Activated naive CD4-positive, alpha-beta T cell treated with anti-CD3 and anti-CD28 coated beads, Interleukin-2, amount 50 U/mL, for 24 hours (primary cell): ENCODE data around the gene HIBCH.
"Not testable (repeated sequence)": the region's sequence is repeated elsewhere in the genome, so short reads cannot be mapped to it uniquely, and the experiment has no call there.

Source experiments
- H3K27ac Mint-ChIP-seq: one replicate; pipeline ENCODE4 v1.8.0; 2021; ENCODE audit warnings: mild to moderate bottlenecking, mixed read lengths
- H3K27me3 Mint-ChIP-seq: one replicate; pipeline ENCODE4 v1.8.0; 2021; ENCODE audit warnings: mixed read lengths
- H3K36me3 Mint-ChIP-seq: one replicate; pipeline ENCODE4 v1.8.0; 2021; ENCODE audit warnings: mixed read lengths
- H3K4me1 Mint-ChIP-seq: one replicate; pipeline ENCODE4 v1.8.0; 2021; ENCODE audit warnings: mixed read lengths
- H3K4me3 Mint-ChIP-seq: one replicate; pipeline ENCODE4 v1.8.0; 2021; ENCODE audit warnings: mild to moderate bottlenecking, mixed read lengths
- H3K9me3 Mint-ChIP-seq: one replicate; pipeline ENCODE4 v1.8.0; 2021; ENCODE audit warnings: mixed read lengths

Gene HIBCH, protein sequence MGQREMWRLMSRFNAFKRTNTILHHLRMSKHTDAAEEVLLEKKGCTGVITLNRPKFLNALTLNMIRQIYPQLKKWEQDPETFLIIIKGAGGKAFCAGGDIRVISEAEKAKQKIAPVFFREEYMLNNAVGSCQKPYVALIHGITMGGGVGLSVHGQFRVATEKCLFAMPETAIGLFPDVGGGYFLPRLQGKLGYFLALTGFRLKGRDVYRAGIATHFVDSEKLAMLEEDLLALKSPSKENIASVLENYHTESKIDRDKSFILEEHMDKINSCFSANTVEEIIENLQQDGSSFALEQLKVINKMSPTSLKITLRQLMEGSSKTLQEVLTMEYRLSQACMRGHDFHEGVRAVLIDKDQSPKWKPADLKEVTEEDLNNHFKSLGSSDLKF

DNA sequence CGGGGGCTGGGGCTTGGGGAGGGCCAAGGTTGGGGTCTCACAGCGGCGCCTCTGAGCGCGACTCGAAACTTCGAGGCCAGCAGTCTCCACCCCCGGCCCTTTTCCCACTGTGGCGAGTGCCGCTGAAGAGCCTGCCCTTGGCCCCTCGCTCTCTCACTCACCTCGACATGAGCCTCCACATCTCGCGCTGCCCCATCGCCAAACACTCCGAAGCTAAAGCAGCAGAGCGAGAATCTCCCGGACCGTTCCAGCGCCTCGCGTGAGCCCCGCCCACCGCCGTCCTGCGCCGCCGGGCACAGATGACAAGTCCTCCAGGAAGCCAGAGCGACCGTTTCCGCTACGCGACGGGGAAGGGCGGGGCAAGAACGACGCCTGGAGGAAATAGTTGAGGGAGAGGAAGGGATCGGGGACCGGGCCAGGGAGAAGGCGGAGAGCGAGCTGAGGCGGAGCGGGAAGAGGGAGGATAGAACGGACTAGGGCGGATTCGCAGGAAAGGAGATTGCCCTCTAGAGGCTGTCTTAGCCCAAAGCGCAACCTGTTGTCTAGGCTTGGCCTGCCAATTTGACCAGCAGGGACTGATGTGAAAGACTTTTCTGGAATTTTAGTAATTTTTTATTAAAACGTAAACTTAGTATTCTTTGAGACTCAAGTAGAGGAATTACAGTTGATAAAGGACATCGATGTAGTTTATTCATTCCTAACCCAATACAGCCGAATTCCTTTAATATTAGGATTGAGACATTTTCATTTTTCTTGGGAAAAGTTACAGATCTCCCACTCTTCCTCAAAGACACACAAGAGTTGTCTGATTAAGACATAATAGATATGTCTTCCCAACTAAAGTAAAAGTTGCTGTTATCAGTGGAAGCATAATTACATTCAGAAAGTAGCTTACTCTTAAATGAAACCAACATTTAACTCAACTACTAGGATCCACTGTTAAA lies at the start of gene HIBCH:
HIBCH (minus strand) TSS at position 272 of the 944 bp plus-strand sequence; CDS start at position 196, 76 bp downstream.
- Mint-ChIP-seq H3K4me1 (peaks cover 53% of the 10 kb centered on the region), H3K36me3 (peaks cover 6% of the 10 kb centered on the region), H3K9me3 (no peaks in the 10 kb centered on the region), H3K27me3 (no peaks in the 10 kb centered on the region), H3K4me3 (peak within 1 kb of the TSS; percentile 93), H3K27ac (peak within 1 kb of the TSS; percentile 95)

GRCh38 chr2:190367091-190367490 lies 47.5 kb upstream of the HIBCH start:
- H3K27ac Mint-ChIP-seq = no peak overlapping the region
- H3K27me3 Mint-ChIP-seq = no peaks in the 10 kb centered on the region
- H3K4me3 Mint-ChIP-seq = no peak overlapping the region
- peaks cover 5% of the 10 kb centered on the region for H3K36me3 Mint-ChIP-seq
- no peaks in the 10 kb centered on the region for H3K9me3 Mint-ChIP-seq
- peaks cover 6% of the 10 kb centered on the region for H3K4me1 Mint-ChIP-seq

DNA sequence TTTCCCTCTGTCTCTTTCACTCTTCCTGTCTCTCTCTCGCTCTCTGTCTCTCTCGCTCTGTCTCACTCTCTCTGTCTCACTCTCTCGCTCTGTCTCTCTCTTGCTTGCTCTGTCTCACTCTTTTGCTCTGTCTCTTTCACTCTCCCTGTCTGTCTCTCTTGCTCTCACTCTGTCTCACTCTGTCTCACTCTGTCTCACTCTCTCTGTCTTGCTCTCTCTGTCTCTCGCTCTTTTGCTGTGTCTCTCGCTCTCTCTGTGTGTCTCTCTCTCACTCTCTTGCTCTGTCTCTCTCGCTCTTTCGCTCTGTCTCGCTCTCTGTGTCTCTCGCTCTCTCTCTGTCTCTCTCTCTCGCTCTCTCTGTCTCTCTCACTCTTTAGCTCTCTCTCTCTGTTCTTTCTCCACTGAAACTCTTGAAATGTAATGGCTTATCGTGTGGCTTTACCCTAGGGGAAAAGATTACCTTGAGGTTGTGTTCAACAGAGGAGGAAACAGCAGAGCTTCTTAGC lies 46.7 kb upstream of the HIBCH start:
- Mint-ChIP-seq H3K4me1 (peaks cover 10% of the 10 kb centered on the region), H3K9me3 (no peaks in the 10 kb centered on the region), H3K27ac (no peak overlapping the region), H3K36me3 (peaks cover 6% of the 10 kb centered on the region), H3K4me3 (no peak overlapping the region), H3K27me3 (no peaks in the 10 kb centered on the region)

- H3K36me3 Mint-ChIP-seq = peaks cover 6% of the 10 kb centered on the region
- H3K4me3 Mint-ChIP-seq = no peak overlapping the region
- H3K27ac Mint-ChIP-seq = no peak overlapping the region
- H3K27me3 Mint-ChIP-seq = no peaks in the 10 kb centered on the region
- peaks cover 17% of the 10 kb centered on the region for H3K4me1 Mint-ChIP-seq
- H3K9me3 Mint-ChIP-seq = no peaks in the 10 kb centered on the region
These were observed 46.0 kb upstream of the HIBCH start for GRCh38 chr2:190365499-190366204.

DNA sequence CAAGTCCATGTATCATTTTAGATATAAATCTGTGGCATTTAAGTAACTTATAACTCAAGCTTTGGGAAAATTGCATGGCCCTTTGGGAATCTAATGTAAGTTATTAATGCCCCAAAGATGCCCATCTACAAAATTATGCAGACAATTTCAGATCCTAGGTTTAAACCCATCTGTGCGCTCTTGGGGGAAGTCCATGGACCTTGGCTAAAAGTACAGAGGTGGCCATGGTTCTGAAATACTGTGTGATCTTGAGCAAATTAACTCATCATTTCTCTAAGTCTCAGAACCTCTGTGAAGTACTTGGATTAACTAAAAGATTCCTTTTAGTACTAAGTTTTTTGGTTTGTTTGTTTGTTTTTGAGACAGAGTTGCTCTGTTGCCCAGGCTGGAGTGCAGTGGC lies 43.3 kb upstream of the HIBCH start:
- Mint-ChIP-seq H3K36me3 (peaks cover 6% of the 10 kb centered on the region), H3K4me1 (peaks cover 37% of the 10 kb centered on the region), H3K27ac (no peak overlapping the region), H3K27me3 (no peaks in the 10 kb centered on the region), H3K4me3 (no peak overlapping the region), H3K9me3 (no peaks in the 10 kb centered on the region)

DNA sequence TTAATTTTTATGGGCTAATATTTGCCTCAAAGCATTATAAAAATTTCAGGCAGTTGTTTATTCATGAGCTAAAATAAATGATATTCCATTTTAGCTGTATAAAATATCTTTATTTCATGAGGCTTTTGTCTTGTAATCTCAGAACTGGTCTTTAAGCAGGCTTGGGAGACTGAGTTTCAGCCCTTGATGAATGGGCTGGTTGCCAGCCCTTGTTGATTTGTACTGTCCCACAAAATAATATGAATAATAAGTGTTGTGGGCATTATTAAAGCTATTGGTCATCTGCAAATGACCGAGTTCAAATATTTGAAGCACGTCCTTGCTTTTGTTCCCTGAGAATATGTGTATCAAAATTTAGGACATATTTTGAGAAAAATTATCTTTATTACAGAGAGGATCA lies 41.9 kb upstream of the HIBCH start:
- Mint-ChIP-seq H3K36me3 (peaks cover 5% of the 10 kb centered on the region), H3K9me3 (no peaks in the 10 kb centered on the region), H3K4me3 (no peak overlapping the region), H3K27ac (no peak overlapping the region), H3K4me1 (peaks cover 37% of the 10 kb centered on the region), H3K27me3 (no peaks in the 10 kb centered on the region)

GRCh38 chr2:190360965-190361364 lies 41.3 kb upstream of the HIBCH start:
- Mint-ChIP-seq H3K36me3 (peaks cover 5% of the 10 kb centered on the region), H3K27me3 (no peaks in the 10 kb centered on the region), H3K9me3 (no peaks in the 10 kb centered on the region), H3K4me1 (peaks cover 37% of the 10 kb centered on the region), H3K4me3 (no peak overlapping the region), H3K27ac (no peak overlapping the region)

GRCh38 chr2:190360561-190360960 lies 40.9 kb upstream of the HIBCH start:
- Mint-ChIP-seq H3K27ac (no peak overlapping the region), H3K27me3 (no peaks in the 10 kb centered on the region), H3K4me1 (peaks cover 37% of the 10 kb centered on the region), H3K36me3 (peaks cover 5% of the 10 kb centered on the region), H3K9me3 (no peaks in the 10 kb centered on the region), H3K4me3 (peak overlapping the region; percentile 94)

GRCh38 chr2:190358655-190359448 lies 39.2 kb upstream of the HIBCH start:
- H3K27me3 Mint-ChIP-seq, H3K36me3 Mint-ChIP-seq, H3K27ac Mint-ChIP-seq, H3K9me3 Mint-ChIP-seq: not testable (repeated sequence)
- peak overlapping the region; percentile 39 for H3K4me3 Mint-ChIP-seq
- peaks cover 37% of the 10 kb centered on the region for H3K4me1 Mint-ChIP-seq

DNA sequence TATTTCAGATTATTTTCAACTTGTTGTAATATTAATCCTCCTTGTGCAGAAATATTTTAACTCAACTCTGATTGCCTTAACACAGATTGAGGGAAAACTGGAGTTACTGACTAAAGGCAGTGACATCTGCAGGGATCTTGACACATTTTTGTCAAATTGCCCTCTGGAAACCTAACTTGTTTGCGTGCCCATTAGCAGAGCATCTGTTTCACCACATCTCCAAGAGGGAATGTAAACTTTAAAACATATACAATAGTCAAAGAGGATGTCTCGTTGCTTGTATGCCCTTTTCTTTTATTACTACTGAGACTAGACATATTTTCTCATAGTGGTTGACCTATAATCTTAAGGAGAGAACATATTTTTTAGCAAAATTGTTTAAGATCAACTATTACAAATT lies 38.0 kb upstream of the HIBCH start:
- no peak overlapping the region for H3K4me3 Mint-ChIP-seq
- H3K27ac Mint-ChIP-seq = no peak overlapping the region
- no peaks in the 10 kb centered on the region for H3K9me3 Mint-ChIP-seq
- no peaks in the 10 kb centered on the region for H3K27me3 Mint-ChIP-seq
- peaks cover 3% of the 10 kb centered on the region for H3K36me3 Mint-ChIP-seq
- peaks cover 37% of the 10 kb centered on the region for H3K4me1 Mint-ChIP-seq

DNA sequence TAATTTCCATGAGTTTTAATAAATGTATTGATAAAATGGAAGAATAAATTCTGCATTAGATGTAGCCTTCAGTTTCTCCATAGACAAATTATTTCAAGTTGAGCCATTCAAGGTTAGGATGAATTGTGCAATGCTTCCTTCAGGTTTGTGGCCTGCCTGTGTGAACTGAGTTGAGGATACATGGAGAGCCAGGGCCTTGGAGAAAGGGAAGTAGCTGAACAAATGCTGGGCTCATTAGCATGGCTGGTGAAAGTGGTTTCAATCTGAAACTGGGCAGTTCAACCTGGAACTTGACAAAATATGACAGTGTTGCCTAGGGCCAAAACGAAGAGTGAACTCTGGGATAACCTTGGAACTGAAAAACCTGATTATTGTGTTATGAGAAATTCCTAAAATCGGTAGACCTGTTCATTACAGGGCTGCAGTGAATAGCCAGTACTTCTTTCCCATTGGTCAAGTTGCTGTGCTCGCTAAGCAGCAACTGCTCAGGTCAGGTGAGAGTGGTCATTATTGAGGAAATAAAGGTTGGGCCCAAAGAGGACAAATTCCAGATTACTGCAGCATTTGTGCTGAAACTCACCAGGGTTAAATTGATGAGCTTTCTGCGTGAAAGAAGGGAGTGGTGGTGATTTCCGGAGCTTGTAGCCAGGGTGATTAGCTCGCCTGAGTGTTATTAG lies 36.5 kb upstream of the HIBCH start:
- Mint-ChIP-seq H3K27me3 (no peaks in the 10 kb centered on the region), H3K36me3 (peaks cover 2% of the 10 kb centered on the region), H3K4me1 (peaks cover 25% of the 10 kb centered on the region), H3K9me3 (no peaks in the 10 kb centered on the region), H3K27ac (no peak overlapping the region), H3K4me3 (no peak overlapping the region)

- no peak overlapping the region for H3K27ac Mint-ChIP-seq
- H3K4me1 Mint-ChIP-seq = peaks cover 5% of the 10 kb centered on the region
- H3K36me3 Mint-ChIP-seq = peaks cover 2% of the 10 kb centered on the region
- no peak overlapping the region for H3K4me3 Mint-ChIP-seq
- no peaks in the 10 kb centered on the region for H3K9me3 Mint-ChIP-seq
- H3K27me3 Mint-ChIP-seq = no peaks in the 10 kb centered on the region
These were observed 34.5 kb upstream of the HIBCH start for GRCh38 chr2:190354003-190354690.

GRCh38 chr2:190353537-190353899 lies 33.9 kb upstream of the HIBCH start:
- Mint-ChIP-seq H3K27me3 (peaks cover 3% of the 10 kb centered on the region), H3K9me3 (no peaks in the 10 kb centered on the region), H3K36me3 (peaks cover 2% of the 10 kb centered on the region), H3K4me3 (no peak overlapping the region), H3K27ac (no peak overlapping the region), H3K4me1 (no peaks in the 10 kb centered on the region)
